Psoas muscle (tissue), 8 donors: ENCODE measurements around the gene PEX16. TPM values are rescaled to one million over a fixed set of nuclear protein-coding genes. Genes with fewer than 3 reads are reported as not detected.

Experiments used
- ATAC-seq, 4 donors: fragments of 200-7000 bp; cut with Tn5 transposase; one replicate each; pipeline ENCODE4 v1.9.1; 2020; ENCODE audit warnings: moderate library complexity in 3 of 4, mild to moderate bottlenecking in 2 of 4
- DNase-seq, 2 donors: peaks; one replicate each; pipeline ENCODE4 v3.0.0-alpha.2; 2020
- H3K27ac ChIP-seq: fragments of 200-600 bp; one replicate; pipeline ENCODE4 v1.8.0; 2022
- H3K27me3 ChIP-seq, 3 donors: fragments of 200-600 bp in 1 of 3; one replicate each; pipeline versions ENCODE4 v1.6.1 to v1.8.0; 2013 to 2022; ENCODE audit warnings: low read length in 2 of 3, mild to moderate bottlenecking in 2 of 3, moderate library complexity in 1 of 3; ENCODE audit not compliant: insufficient read depth in 3 of 3
- H3K36me3 ChIP-seq, 2 donors: fragments of 200-600 bp in 1 of 2; one replicate each; pipeline versions ENCODE4 v1.6.1 to v1.8.0; 2013 to 2022; ENCODE audit warnings: low read depth in 1 of 2, mild to moderate bottlenecking in 1 of 2, moderate library complexity in 1 of 2; ENCODE audit not compliant: insufficient read depth in 1 of 2
- H3K4me1 ChIP-seq: fragments of 200-600 bp; one replicate; pipeline ENCODE4 v1.8.0; 2022
- H3K4me3 ChIP-seq: fragments of 200-600 bp; one replicate; pipeline ENCODE4 v1.8.0; 2022; ENCODE audit warnings: mild to moderate bottlenecking
- H3K9me3 ChIP-seq: fragments of 200-600 bp; one replicate; pipeline ENCODE4 v1.8.0; 2022
- CTCF ChIP-seq: fragments of 200-600 bp; IDR thresholded peaks from one replicate; pipeline ENCODE4 v1.8.0; 2022; ENCODE audit warnings: antibody characterized with exemption
- WGBS, 3 donors: extraction: QIAGEN DNeasy Blood & Tissue Kit; methylation state at CpG; one replicate each; pipeline versions ENCODE4 v1.1.6 to v1.1.7; 2013; 5-methylcytosine and 5-hydroxymethylcytosine counted together
- intact Hi-C, 2 donors: fragments of 100-400 bp; cut with DNase I; formaldehyde crosslinking; loops; one replicate each; pipeline versions ENCODE4 v1.11.0 to v1.14.2; 2022
- polyA plus RNA-seq, 3 donors: library from polyadenylated mRNA; stranded (reverse); fragments of 200-250 nt; gene quantifications; one replicate each; pipeline ENCODE4 v1.2.3, GENCODE V29; 2013
- total RNA-seq, 4 donors: library from RNA; stranded (reverse); fragmentation: NEBNext Ultra II Directional in 2 of 4; extraction: Animal tissue kit (Norgen Biotek cat#: 25700) in 2 of 4; gene quantifications; one replicate each; pipeline versions ENCODE4 v1.2.1 to v1.2.4, GENCODE V29; 2021 to 2023
- donor health status: healthy with polysubstance abuse.
- donor health status: DM: no; HTN: no; CAD: no; lungs with moderate emphysema.
- donor health status: Bipolar disorder and iron deficiency.
- donor health status: healthy.
- donor health status: DM: yes; HTN: yes; CAD: no.
- donor health status: DM: no; HTN: no; CAD: no.
- donor health status: DM: no; HTN: no; CAD: no.
- donor health status: DM: yes; HTN: yes; CAD: no.

The PEX16 gene
- total and polyA plus RNA-seq, 7 donors = 12.1 to 23.5 (median 19.7) TPM

- no peaks in the 10 kb centered on the region for H3K9me3 ChIP-seq
- H3K4me1 ChIP-seq = peaks cover 5% of the 10 kb centered on the region
- no peak overlapping the region for H3K27ac ChIP-seq
- no peaks in the 10 kb centered on the region for H3K27me3 ChIP-seq
- no peak for TF ChIP-seq CTCF
- no peak overlapping the region for H3K4me3 ChIP-seq
- 88 to 95% (median 95%) methylated on average over 4 of the region's 4 CpGs for WGBS, 3 donors
- peaks cover 3 to 62% of the 10 kb centered on the region in 2 donors for H3K36me3 ChIP-seq
- no peak for DNase-seq
- no peak for ATAC-seq
- intact Hi-C loops = no loop called here
These were observed 24.7 kb upstream of the PEX16 start for GRCh38 chr11:45942381-45942780.

GRCh38 chr11:45941285-45941684 is 23.6 kb upstream of the PEX16 start:
- WGBS, 3 donors = 94 to 97% (median 94%) methylated on average over 4 of the region's 4 CpGs
- no peak for TF ChIP-seq CTCF
- Histone ChIP-seq H3K36me3 (peaks cover 3 to 54% of the 10 kb centered on the region in 2 donors), H3K27me3 (no peaks in the 10 kb centered on the region), H3K9me3 (no peaks in the 10 kb centered on the region), H3K4me1 (peaks cover 7% of the 10 kb centered on the region), H3K27ac (no peak overlapping the region), H3K4me3 (no peak overlapping the region)
- ATAC-seq (no peak), DNase-seq (no peak)
- intact Hi-C loops = no loop called here

DNA sequence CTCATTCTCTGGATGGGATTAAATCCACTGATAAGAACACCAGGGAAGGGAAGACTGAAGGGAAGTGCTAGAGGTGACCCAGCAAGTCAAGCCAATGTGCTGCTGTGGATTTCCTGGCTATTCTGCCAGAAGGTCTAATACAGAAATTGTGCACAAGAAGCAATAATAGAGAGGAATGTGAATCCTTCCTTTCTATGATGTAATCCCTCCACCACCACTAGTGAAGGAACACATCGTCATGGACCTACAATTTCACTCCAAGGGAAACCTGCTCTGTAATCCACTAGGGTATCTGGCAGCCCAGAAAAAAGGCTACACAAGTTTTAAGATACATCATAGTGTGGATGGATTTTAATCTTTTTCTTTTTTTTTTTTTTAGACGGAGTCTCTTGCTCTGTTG is 22.2 kb upstream of the PEX16 start:
- TF ChIP-seq CTCF = no peak
- WGBS, 3 donors = 73 to 82% (median 82%) methylated on average over 2 of the region's 2 CpGs
- no peak overlapping the region for H3K27ac ChIP-seq
- H3K36me3 ChIP-seq = peaks cover 3 to 54% of the 10 kb centered on the region in 2 donors
- no peak for DNase-seq
- intact Hi-C loops = no loop called here
- H3K27me3 ChIP-seq = no peaks in the 10 kb centered on the region
- no peak for ATAC-seq
- H3K4me3 ChIP-seq = no peak overlapping the region
- no peaks in the 10 kb centered on the region for H3K9me3 ChIP-seq
- H3K4me1 ChIP-seq = peaks cover 5% of the 10 kb centered on the region

DNA sequence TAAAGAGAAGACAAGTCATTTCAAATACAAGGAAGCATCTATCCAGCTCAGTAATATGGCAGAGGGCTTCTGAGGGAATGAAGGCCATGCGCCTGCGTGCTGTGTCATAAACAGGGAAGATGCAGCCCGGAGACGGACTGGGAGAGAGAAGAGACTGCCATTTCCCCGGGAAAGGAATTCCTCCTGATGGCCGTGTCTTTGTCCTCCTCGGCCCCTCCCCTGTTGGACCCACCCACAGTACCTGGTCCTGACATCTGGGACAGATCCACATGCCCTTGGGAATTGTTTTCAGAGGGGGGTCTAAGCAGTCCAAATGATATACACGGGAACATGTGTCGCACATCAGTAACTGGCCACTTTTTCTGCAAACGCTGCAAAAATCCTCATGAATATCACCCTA is 20.2 kb upstream of the PEX16 start:
- Histone ChIP-seq H3K4me3 (no peak overlapping the region), H3K27ac (no peak overlapping the region), H3K36me3 (peaks cover 0 to 54% of the 10 kb centered on the region in 2 donors), H3K9me3 (no peaks in the 10 kb centered on the region), H3K27me3 (no peaks in the 10 kb centered on the region), H3K4me1 (peaks cover 5% of the 10 kb centered on the region)
- WGBS, 3 donors = 87 to 94% (median 88%) methylated on average over 10 of the region's 10 CpGs
- no peak for TF ChIP-seq CTCF
- intact Hi-C loops = no loop called here
- DNase-seq (no peak), ATAC-seq (no peak)

DNA sequence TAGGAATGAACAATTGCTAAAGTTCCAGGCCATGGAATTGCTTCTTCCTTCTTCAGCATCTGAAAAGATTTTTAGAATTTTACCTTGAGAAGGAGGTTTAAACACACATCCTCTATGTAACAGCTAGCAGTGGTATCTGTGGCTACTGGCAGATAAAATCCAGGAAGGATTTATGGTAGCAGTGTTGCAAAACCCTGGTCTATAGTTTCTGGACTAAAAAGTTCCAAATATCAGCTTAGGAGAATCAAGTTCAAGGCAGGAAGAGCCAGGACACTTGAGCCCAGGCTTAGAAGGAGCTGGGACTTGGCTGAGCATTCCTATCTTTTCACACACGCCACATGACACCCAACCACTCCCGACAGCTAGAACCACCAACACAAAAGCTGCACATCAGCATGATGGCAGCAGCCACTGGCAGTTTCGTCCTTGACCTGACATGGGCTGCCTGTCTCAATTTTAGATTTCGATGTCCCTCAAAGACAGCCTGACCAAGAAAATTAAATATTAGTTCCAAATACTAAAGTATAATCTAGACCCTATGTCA is 18.9 kb upstream of the PEX16 start:
- no peak for TF ChIP-seq CTCF
- H3K27ac ChIP-seq = no peak overlapping the region
- peaks cover 0 to 54% of the 10 kb centered on the region in 2 donors for H3K36me3 ChIP-seq
- ATAC-seq (peak; percentile 67 to 87 (median 72)), DNase-seq (no peak)
- H3K4me3 ChIP-seq = no peak overlapping the region
- no peaks in the 10 kb centered on the region for H3K27me3 ChIP-seq
- no peaks in the 10 kb centered on the region for H3K9me3 ChIP-seq
- intact Hi-C loops = no loop called here
- H3K4me1 ChIP-seq = peaks cover 5% of the 10 kb centered on the region
- WGBS, 3 donors = 27 to 49% (median 33%) methylated on average over 4 of the region's 4 CpGs
